ENCODE measurements around the gene LGALS12.

DNA sequence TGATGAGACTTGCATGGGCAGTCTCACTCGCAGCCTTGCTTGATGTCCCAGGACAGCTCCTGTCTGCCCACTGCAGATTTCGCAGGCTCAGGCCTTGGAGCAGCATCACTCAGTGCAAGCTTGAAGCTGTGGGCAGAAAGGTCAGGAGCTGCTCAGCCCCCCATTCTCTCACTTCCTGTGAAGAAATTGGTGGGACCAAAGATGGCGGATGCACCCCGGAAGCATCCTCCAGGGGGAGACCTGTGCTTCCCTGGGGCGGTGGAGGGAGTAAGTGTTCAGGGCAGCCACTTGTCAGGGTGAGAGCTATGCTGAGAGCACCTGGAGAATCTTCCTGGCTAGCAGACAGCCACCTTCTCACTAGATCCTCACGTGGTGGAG lies 46.0 kb downstream of the LGALS12 start:
- no peak for TF ChIP-seq EZH2 (IDR thresholded peaks at IDR 0.05; ENCODE audit: borderline replicate concordance, insufficient read depth, low read depth, low read length, poor library complexity, severe bottlenecking)
- TF ChIP-seq, protein P1, sequence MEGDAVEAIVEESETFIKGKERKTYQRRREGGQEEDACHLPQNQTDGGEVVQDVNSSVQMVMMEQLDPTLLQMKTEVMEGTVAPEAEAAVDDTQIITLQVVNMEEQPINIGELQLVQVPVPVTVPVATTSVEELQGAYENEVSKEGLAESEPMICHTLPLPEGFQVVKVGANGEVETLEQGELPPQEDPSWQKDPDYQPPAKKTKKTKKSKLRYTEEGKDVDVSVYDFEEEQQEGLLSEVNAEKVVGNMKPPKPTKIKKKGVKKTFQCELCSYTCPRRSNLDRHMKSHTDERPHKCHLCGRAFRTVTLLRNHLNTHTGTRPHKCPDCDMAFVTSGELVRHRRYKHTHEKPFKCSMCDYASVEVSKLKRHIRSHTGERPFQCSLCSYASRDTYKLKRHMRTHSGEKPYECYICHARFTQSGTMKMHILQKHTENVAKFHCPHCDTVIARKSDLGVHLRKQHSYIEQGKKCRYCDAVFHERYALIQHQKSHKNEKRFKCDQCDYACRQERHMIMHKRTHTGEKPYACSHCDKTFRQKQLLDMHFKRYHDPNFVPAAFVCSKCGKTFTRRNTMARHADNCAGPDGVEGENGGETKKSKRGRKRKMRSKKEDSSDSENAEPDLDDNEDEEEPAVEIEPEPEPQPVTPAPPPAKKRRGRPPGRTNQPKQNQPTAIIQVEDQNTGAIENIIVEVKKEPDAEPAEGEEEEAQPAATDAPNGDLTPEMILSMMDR (IDR thresholded peaks at IDR 0.05): no peak
